ENCODE measurements around the gene ADCY9.
A peak's percentile ranks its signal among the peaks of the same experiment; 100 is the strongest.

- TF ChIP-seq POLR2AphosphoS5 (IDR thresholded peaks at IDR 0.05; ENCODE audit: low read depth, low read length) (peak; percentile 33), TAF1 (IDR thresholded peaks at IDR 0.05; ENCODE audit: borderline replicate concordance, insufficient read depth, low read length) (no peak), SIN3A (IDR thresholded peaks at IDR 0.05; ENCODE audit: borderline replicate concordance, insufficient read depth, low read length) (no peak)
- TF ChIP-seq, protein P1, sequence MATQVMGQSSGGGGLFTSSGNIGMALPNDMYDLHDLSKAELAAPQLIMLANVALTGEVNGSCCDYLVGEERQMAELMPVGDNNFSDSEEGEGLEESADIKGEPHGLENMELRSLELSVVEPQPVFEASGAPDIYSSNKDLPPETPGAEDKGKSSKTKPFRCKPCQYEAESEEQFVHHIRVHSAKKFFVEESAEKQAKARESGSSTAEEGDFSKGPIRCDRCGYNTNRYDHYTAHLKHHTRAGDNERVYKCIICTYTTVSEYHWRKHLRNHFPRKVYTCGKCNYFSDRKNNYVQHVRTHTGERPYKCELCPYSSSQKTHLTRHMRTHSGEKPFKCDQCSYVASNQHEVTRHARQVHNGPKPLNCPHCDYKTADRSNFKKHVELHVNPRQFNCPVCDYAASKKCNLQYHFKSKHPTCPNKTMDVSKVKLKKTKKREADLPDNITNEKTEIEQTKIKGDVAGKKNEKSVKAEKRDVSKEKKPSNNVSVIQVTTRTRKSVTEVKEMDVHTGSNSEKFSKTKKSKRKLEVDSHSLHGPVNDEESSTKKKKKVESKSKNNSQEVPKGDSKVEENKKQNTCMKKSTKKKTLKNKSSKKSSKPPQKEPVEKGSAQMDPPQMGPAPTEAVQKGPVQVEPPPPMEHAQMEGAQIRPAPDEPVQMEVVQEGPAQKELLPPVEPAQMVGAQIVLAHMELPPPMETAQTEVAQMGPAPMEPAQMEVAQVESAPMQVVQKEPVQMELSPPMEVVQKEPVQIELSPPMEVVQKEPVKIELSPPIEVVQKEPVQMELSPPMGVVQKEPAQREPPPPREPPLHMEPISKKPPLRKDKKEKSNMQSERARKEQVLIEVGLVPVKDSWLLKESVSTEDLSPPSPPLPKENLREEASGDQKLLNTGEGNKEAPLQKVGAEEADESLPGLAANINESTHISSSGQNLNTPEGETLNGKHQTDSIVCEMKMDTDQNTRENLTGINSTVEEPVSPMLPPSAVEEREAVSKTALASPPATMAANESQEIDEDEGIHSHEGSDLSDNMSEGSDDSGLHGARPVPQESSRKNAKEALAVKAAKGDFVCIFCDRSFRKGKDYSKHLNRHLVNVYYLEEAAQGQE (IDR thresholded peaks at IDR 0.05; ENCODE audit: insufficient read depth in 1 of 2, low read depth in 2 of 2, low read length in 2 of 2) = no peak
Measured at GRCh38 chr16:3950343-3951193, 165.7 kb downstream of the ADCY9 start.
